Osteoblast (primary cell): ENCODE measurements around the gene GABRG3. TPM values are rescaled to one million over a fixed set of nuclear protein-coding genes. Genes with fewer than 3 reads are reported as not detected.

Experiments
- DNase-seq: peaks from one replicate; pipeline ENCODE4 v3.0.0; 2011; ENCODE audit warnings: low spot score, mixed read lengths; ENCODE audit not compliant: insufficient read length; ENCODE audit errors: missing footprints
- H2AFZ ChIP-seq: 2 replicates; pipeline ENCODE4 v1.6.0; 2011; ENCODE audit warnings: mild to moderate bottlenecking, low read length
- H3K27ac ChIP-seq: 2 replicates; pipeline ENCODE4 v1.5.1; 2011; ENCODE audit warnings: mild to moderate bottlenecking, low read depth, low read length, moderate library complexity
- H3K27me3 ChIP-seq: 2 replicates; pipeline ENCODE4 v1.6.0; 2012; ENCODE audit warnings: mild to moderate bottlenecking, control low read depth, inconsistent platforms, low read length, moderate library complexity; ENCODE audit not compliant: insufficient read depth
- H3K36me3 ChIP-seq: 2 replicates; pipeline ENCODE4 v1.5.1; 2011; ENCODE audit warnings: mild to moderate bottlenecking, low read length, control low read depth, moderate library complexity; ENCODE audit not compliant: insufficient read depth
- H3K4me1 ChIP-seq: 2 replicates; pipeline ENCODE4 v1.5.1; 2011; ENCODE audit warnings: mild to moderate bottlenecking, low read length, control low read depth, moderate library complexity; ENCODE audit not compliant: insufficient read depth
- H3K4me2 ChIP-seq: 2 replicates; pipeline ENCODE4 v1.6.0; 2011; ENCODE audit warnings: mild to moderate bottlenecking, low read length; ENCODE audit not compliant: insufficient read depth
- H3K4me3 ChIP-seq: fragments of 200-600 bp; sonication (generic); 3 replicates; pipeline ENCODE4 v1.5.1; 2012; ENCODE audit warnings: mild to moderate bottlenecking, low read length, inconsistent platforms; ENCODE audit not compliant: insufficient read depth
- H3K79me2 ChIP-seq: 2 replicates; pipeline ENCODE4 v1.6.0; 2012; ENCODE audit warnings: mild to moderate bottlenecking, low read length, control low read depth, inconsistent platforms; ENCODE audit not compliant: insufficient read depth
- H3K9me3 ChIP-seq: 2 replicates; pipeline ENCODE4 v1.5.1; 2011; ENCODE audit warnings: low read depth, low read length, control low read depth
- H4K20me1 ChIP-seq: 2 replicates; pipeline ENCODE4 v1.6.0; 2012; ENCODE audit warnings: mild to moderate bottlenecking, low read length, control low read depth; ENCODE audit not compliant: insufficient read depth
- CTCF ChIP-seq: IDR thresholded peaks from 2 replicates; pipeline ENCODE4 v1.5.1; 2011; ENCODE audit warnings: mild to moderate bottlenecking, low read depth, low read length, moderate library complexity; ENCODE audit errors: extremely low read depth
- total RNA-seq: library from RNA; depleted of rRNA; stranded (reverse); fragments of >200 nt; gene quantifications from 2 replicates; pipeline ENCODE4 v1.2.3, GENCODE V29; 2012

The GABRG3 gene
- total RNA-seq, 1 donor, result not detected

GRCh38 chr15:27487846-27488245 lies 516.9 kb downstream of the GABRG3 start:
- Histone ChIP-seq H3K79me2 (no peaks in the 10 kb centered on the region), H3K4me3 (no peak overlapping the region), H3K4me2 (no peak overlapping the region), H3K27ac (no peak overlapping the region), H3K27me3 (no peaks in the 10 kb centered on the region), H2AFZ (no peak overlapping the region), H3K4me1 (no peaks in the 10 kb centered on the region), H3K9me3 (no peaks in the 10 kb centered on the region), H4K20me1 (no peaks in the 10 kb centered on the region), H3K36me3 (no peaks in the 10 kb centered on the region)
- TF ChIP-seq CTCF, result no peak
- no peak for DNase-seq

GRCh38 chr15:27490867-27491595 lies 520.0 kb downstream of the GABRG3 start:
- peaks cover 2% of the 10 kb centered on the region for H3K9me3 ChIP-seq
- no peaks in the 10 kb centered on the region for H3K79me2 ChIP-seq
- H3K27ac ChIP-seq, result no peak overlapping the region
- H2AFZ ChIP-seq, result no peak overlapping the region
- no peaks in the 10 kb centered on the region for H3K27me3 ChIP-seq
- H4K20me1 ChIP-seq, result no peaks in the 10 kb centered on the region
- H3K4me3 ChIP-seq, result no peak overlapping the region
- no peak for TF ChIP-seq CTCF
- no peaks in the 10 kb centered on the region for H3K36me3 ChIP-seq
- H3K4me1 ChIP-seq, result no peaks in the 10 kb centered on the region
- no peak overlapping the region for H3K4me2 ChIP-seq
- DNase-seq, result no peak

GRCh38 chr15:27491666-27492621 lies 521.0 kb downstream of the GABRG3 start:
- Histone ChIP-seq H3K36me3 (no peaks in the 10 kb centered on the region), H2AFZ (no peak overlapping the region), H3K4me2 (no peak overlapping the region), H3K79me2 (no peaks in the 10 kb centered on the region), H3K9me3 (peaks cover 2% of the 10 kb centered on the region), H3K27ac (no peak overlapping the region), H4K20me1 (no peaks in the 10 kb centered on the region), H3K27me3 (no peaks in the 10 kb centered on the region), H3K4me3 (no peak overlapping the region), H3K4me1 (no peaks in the 10 kb centered on the region)
- TF ChIP-seq CTCF, result no peak
- no peak for DNase-seq

GRCh38 chr15:27495963-27496459 lies 525.0 kb downstream of the GABRG3 start:
- Histone ChIP-seq H3K9me3 (peaks cover 2% of the 10 kb centered on the region), H3K27ac (no peak overlapping the region), H3K27me3 (no peaks in the 10 kb centered on the region), H3K79me2 (no peaks in the 10 kb centered on the region), H3K4me3 (no peak overlapping the region), H2AFZ (no peak overlapping the region), H3K4me2 (no peak overlapping the region), H3K36me3 (no peaks in the 10 kb centered on the region), H3K4me1 (no peaks in the 10 kb centered on the region), H4K20me1 (no peaks in the 10 kb centered on the region)
- TF ChIP-seq CTCF, result no peak
- no peak for DNase-seq
